Esophagus muscularis mucosa (tissue), 3 donors: ENCODE results near the gene IL12RB2.

Experiments
- POLR2A ChIP-seq: fragments of 450-650 bp; IDR thresholded peaks from one replicate; pipeline ENCODE4 v1.6.1; 2017; ENCODE audit warnings: antibody characterized with exemption, moderate library complexity, mild to moderate bottlenecking, low read depth
- TF ChIP-seq, protein P1 (sequence below), 3 experiments: fragments of 200-600 bp in 2 of 3; fragments of 450-650 bp in 1 of 3; sonication (generic) in 2 of 3; IDR thresholded peaks; one replicate each; pipeline ENCODE4 v1.5.1; 2017 to 2019; ENCODE audit warnings: antibody characterized with exemption in 3 of 3, mild to moderate bottlenecking in 2 of 3, moderate library complexity in 1 of 3

DNA sequence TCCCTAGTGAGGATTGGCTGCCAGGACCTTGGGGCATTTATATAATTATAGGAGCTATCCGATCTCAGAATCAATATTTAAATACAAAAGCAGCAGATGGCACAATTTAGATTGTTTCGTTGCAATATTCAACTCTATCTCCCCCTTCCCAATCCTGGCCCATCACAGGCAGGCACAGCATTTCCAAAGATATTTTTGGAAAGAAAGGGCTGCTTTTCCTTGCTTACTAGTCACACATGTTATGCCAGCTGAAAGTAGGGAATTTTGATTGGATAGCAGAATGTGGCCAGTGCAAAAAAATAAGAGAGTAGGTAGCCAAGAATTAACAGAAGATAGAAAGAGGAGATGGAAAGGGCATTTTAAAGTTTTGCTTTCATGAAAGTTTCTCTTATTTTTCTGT lies 37.9 kb downstream of the IL12RB2 start:
- TF ChIP-seq, protein P1, sequence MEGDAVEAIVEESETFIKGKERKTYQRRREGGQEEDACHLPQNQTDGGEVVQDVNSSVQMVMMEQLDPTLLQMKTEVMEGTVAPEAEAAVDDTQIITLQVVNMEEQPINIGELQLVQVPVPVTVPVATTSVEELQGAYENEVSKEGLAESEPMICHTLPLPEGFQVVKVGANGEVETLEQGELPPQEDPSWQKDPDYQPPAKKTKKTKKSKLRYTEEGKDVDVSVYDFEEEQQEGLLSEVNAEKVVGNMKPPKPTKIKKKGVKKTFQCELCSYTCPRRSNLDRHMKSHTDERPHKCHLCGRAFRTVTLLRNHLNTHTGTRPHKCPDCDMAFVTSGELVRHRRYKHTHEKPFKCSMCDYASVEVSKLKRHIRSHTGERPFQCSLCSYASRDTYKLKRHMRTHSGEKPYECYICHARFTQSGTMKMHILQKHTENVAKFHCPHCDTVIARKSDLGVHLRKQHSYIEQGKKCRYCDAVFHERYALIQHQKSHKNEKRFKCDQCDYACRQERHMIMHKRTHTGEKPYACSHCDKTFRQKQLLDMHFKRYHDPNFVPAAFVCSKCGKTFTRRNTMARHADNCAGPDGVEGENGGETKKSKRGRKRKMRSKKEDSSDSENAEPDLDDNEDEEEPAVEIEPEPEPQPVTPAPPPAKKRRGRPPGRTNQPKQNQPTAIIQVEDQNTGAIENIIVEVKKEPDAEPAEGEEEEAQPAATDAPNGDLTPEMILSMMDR (IDR thresholded peaks at IDR 0.05): no peak
- no peak for TF ChIP-seq POLR2A
